K562 (cell line): Measurements from ENCODE around the gene PTPRB. TPM values are rescaled to one million over a fixed set of nuclear protein-coding genes. Genes with fewer than 3 reads are reported as not detected.

ENCODE experiments used
- ATAC-seq: fragments of 200-7000 bp; cut with Tn5 transposase; 3 replicates; pipeline ENCODE4 v1.9.1; 2020; ENCODE audit warnings: moderate library complexity
- BruUV-seq: library from RNA; stranded (reverse); fragments of 400-500 nt; replicated peaks from 2 replicates; lab custom pipeline; 2021; lab: Mats Ljungman, UMichigan
- CTCF ChIA-PET: fragments of 300-600 bp; formaldehyde crosslinking; extraction: SDS; loops from one replicate; lab custom pipeline; 2021; ENCODE audit warnings: low intra/inter-chr PET ratio; lab: Yijun Ruan, JAX
- POLR2A ChIA-PET: fragments of 300-600, 350-650 bp; sonication (Branson Sonifier 250); formaldehyde crosslinking; extraction: SDS; loops from one replicate; lab custom pipeline; 2021; ENCODE audit warnings: antibody characterized with exemption, inconsistent platforms; lab: Yijun Ruan, JAX
- DNase-seq, 4 experiments: peaks; one replicate each; pipeline versions ENCODE4 v3.0.0 to v3.0.0-alpha.2; 2011 to 2018; ENCODE audit warnings: low spot score in 3 of 4, mixed read lengths in 3 of 4; ENCODE audit errors: extremely low read depth in 1 of 4
- FAIRE-seq: peaks from 2 replicates; lab custom pipeline; 2011; peaks lifted over from hg19 to GRCh38; lab: Jason Lieb, UNC
- H2AFZ ChIP-seq: 2 replicates; pipeline ENCODE4 v1.6.0; 2011; ENCODE audit warnings: low read depth, low read length, control low read depth, inconsistent platforms
- H3K27ac ChIP-seq: fragments of 200-600 bp; 3 replicates; pipeline ENCODE4 v1.8.0; 2011; ENCODE audit warnings: low read depth, mild to moderate bottlenecking, control low read depth, inconsistent platforms, low read length, moderate library complexity, mixed read lengths; ENCODE audit errors: extremely low read depth
- H3K27me3 ChIP-seq, 2 experiments: fragments of 300-600 bp in 1 of 2; 2 replicates in 1 of 2; 3 replicates in 1 of 2; pipeline versions ENCODE4 v1.6.0 to v1.8.0; 2011; ENCODE audit warnings: inconsistent platforms in 2 of 2, low read length in 2 of 2, mild to moderate bottlenecking in 1 of 2, mixed read lengths in 1 of 2, moderate library complexity in 1 of 2; ENCODE audit not compliant: control insufficient read depth in 2 of 2, insufficient read depth in 2 of 2
- H3K36me3 ChIP-seq: fragments of 300-600 bp; 3 replicates; pipeline ENCODE4 v1.8.0; 2011; ENCODE audit warnings: mild to moderate bottlenecking, low read length, inconsistent platforms; ENCODE audit not compliant: control insufficient read depth, insufficient read depth
- H3K4me1 ChIP-seq, 2 experiments: fragments of 200-600 bp in 1 of 2; replicated peaks in 1 of 2; 2 replicates in 1 of 2; 3 replicates in 1 of 2; pipeline versions ENCODE4 v1.5.1 to v1.8.0; 2011; ENCODE audit warnings: inconsistent platforms in 2 of 2, low read length in 2 of 2, mild to moderate bottlenecking in 1 of 2, mixed read lengths in 1 of 2, moderate library complexity in 1 of 2; ENCODE audit not compliant: control insufficient read depth in 2 of 2, insufficient read depth in 2 of 2
- H3K4me2 ChIP-seq: 2 replicates; pipeline ENCODE4 v1.6.1; 2011; ENCODE audit warnings: low read length, control low read depth, inconsistent platforms, mixed read lengths; ENCODE audit not compliant: insufficient read depth
- H3K4me3 ChIP-seq: fragments of 200-600 bp; sonication (generic), shearing (Covaris generic); 2 replicates; pipeline ENCODE4 v1.5.1; 2016; ENCODE audit warnings: control low read depth, inconsistent platforms
- H3K79me2 ChIP-seq: fragments of 200-600 bp; 3 replicates; pipeline ENCODE4 v1.8.0; 2011; ENCODE audit warnings: low read length, inconsistent platforms; ENCODE audit not compliant: control insufficient read depth, insufficient read depth
- H3K9ac ChIP-seq, 2 experiments: 2 replicates each; pipeline versions ENCODE4 v1.6.0 to v1.6.1; 2011; ENCODE audit warnings: low read depth in 2 of 2, low read length in 2 of 2, control low read depth in 1 of 2, inconsistent platforms in 1 of 2, mild to moderate bottlenecking in 1 of 2, mixed read lengths in 1 of 2; ENCODE audit not compliant: insufficient read depth in 1 of 2
- H3K9me1 ChIP-seq: one replicate; pipeline ENCODE4 v1.6.0; 2011; ENCODE audit warnings: inconsistent platforms, mild to moderate bottlenecking, low read length, moderate library complexity; ENCODE audit not compliant: control insufficient read depth, insufficient read depth
- H3K9me3 ChIP-seq: replicated peaks from 2 replicates; pipeline ENCODE4 v1.5.1; 2011; ENCODE audit warnings: low read depth, low read length, inconsistent platforms; ENCODE audit not compliant: control insufficient read depth, insufficient read depth
- H4K20me1 ChIP-seq: replicated peaks from 2 replicates; pipeline ENCODE4 v1.6.1; 2011; ENCODE audit warnings: low read length, inconsistent platforms, mixed read lengths; ENCODE audit not compliant: control insufficient read depth, insufficient read depth
- CUX1 ChIP-seq: fragments of 200-800 bp; sonication (Bioruptor generic); IDR thresholded peaks from 2 replicates; pipeline ENCODE4 v1.6.1; 2016; ENCODE audit warnings: missing genetic modification characterization, missing compliant biosample characterization
- FOXK1 ChIP-seq: sonication (generic); formaldehyde crosslinking; IDR thresholded peaks from 2 replicates; pipeline ENCODE4 v1.8.0; 2022; ENCODE audit warnings: missing genetic modification reagents, mild to moderate bottlenecking, borderline replicate concordance
- KDM2B ChIP-seq: fragments of 250-450 bp; sonication (Bioruptor Pico); IDR thresholded peaks from 2 replicates; pipeline ENCODE4 v1.8.0; 2021; ENCODE audit warnings: mild to moderate bottlenecking, moderate library complexity
- PPARD ChIP-seq: fragments of 250-450 bp; sonication (Bioruptor Pico); IDR thresholded peaks from 2 replicates; pipeline ENCODE4 v1.8.0; 2022; ENCODE audit warnings: inconsistent platforms, mild to moderate bottlenecking, moderate library complexity
- RAD21 ChIP-seq, 2 experiments: fragments of 250-450 bp in 1 of 2; fragments of 450-650 bp in 1 of 2; sonication (Bioruptor Pico) in 1 of 2; formaldehyde crosslinking in 1 of 2; IDR thresholded peaks in 1 of 2; conservative IDR thresholded peaks in 1 of 2; 2 replicates each; pipeline versions ENCODE4 v1.4.0 to v1.8.0; 2020 to 2022; ENCODE audit warnings: mild to moderate bottlenecking in 2 of 2, moderate library complexity in 1 of 2
- SIX5 ChIP-seq, 2 experiments: IDR thresholded peaks; 2 replicates each; pipeline ENCODE4 v1.6.1; 2011; ENCODE audit warnings: low read length in 2 of 2, borderline replicate concordance in 1 of 2, low read depth in 1 of 2, mild to moderate bottlenecking in 1 of 2, moderate library complexity in 1 of 2; ENCODE audit not compliant: insufficient read depth in 1 of 2
- ZBTB9 ChIP-seq: fragments of 450-650 bp; formaldehyde crosslinking; IDR thresholded peaks from 2 replicates; pipeline ENCODE4 v1.4.0; 2020; ENCODE audit warnings: mild to moderate bottlenecking, moderate library complexity
- WGBS: fragments of 100-300 bp; shearing (Covaris generic); methylation state at CpG from one replicate; pipeline ENCODE4 v1.1.6; 2016; ENCODE audit warnings: low coverage, mixed read lengths; ENCODE audit not compliant: insufficient coverage; ENCODE audit errors: missing lambda C conversion rate; 5-methylcytosine and 5-hydroxymethylcytosine counted together
- in situ Hi-C: fragments of 300-500 bp; cut with MboI; formaldehyde crosslinking; loops from 4 replicates; pipeline ENCODE4 v1.15.0; 2018; ENCODE audit warnings: inconsistent platforms, mixed read lengths
- intact Hi-C: fragments of 100-400 bp; cut with micrococcal nuclease; formaldehyde crosslinking; loops from 2 replicates; pipeline ENCODE4 v1.14.2; 2022
- polyA plus RNA-seq, 8 experiments: library from polyadenylated mRNA; depleted of rRNA in 4 of 8; stranded (reverse) in 5 of 8; unstranded in 3 of 8; fragments of >200 nt; fragmentation: Nextera tagmentation in 2 of 8; fragmentation: Illumina TruSeq in 1 of 8; extraction: Ambion mirVana in 2 of 8; extraction: Trizol in 1 of 8; gene quantifications; 2 replicates each; pipeline versions ENCODE4 v1.2.1 to v1.2.3, GENCODE V29; 2011 to 2014; ENCODE audit warnings: inconsistent platforms in 1 of 8, missing spikeins in 1 of 8
- total RNA-seq, 7 experiments: library from RNA; depleted of rRNA in 6 of 7; stranded (reverse); fragments of >200 nt in 6 of 7; fragmentation: Illumina TruSeq in 2 of 7; extraction: Trizol in 2 of 7; gene quantifications; 2 replicates each; pipeline versions ENCODE4 v1.2.1 to v1.2.3, GENCODE V29; 2011 to 2021; ENCODE audit warnings: low replicate concordance in 1 of 7
- TF ChIP-seq, protein P1 (sequence below): fragments of 250-450 bp; sonication (Bioruptor Pico); IDR thresholded peaks from 2 replicates; pipeline ENCODE4 v1.8.0; 2022; ENCODE audit warnings: inconsistent platforms

Gene PTPRB
- total and polyA plus RNA-seq, 9 of the 15 experiments (the other 6 are each of a cell fraction or from before 2014, with no cell fraction given) = 0.46 to 5.9 (median 3.1) TPM

- TF ChIP-seq, protein P1, sequence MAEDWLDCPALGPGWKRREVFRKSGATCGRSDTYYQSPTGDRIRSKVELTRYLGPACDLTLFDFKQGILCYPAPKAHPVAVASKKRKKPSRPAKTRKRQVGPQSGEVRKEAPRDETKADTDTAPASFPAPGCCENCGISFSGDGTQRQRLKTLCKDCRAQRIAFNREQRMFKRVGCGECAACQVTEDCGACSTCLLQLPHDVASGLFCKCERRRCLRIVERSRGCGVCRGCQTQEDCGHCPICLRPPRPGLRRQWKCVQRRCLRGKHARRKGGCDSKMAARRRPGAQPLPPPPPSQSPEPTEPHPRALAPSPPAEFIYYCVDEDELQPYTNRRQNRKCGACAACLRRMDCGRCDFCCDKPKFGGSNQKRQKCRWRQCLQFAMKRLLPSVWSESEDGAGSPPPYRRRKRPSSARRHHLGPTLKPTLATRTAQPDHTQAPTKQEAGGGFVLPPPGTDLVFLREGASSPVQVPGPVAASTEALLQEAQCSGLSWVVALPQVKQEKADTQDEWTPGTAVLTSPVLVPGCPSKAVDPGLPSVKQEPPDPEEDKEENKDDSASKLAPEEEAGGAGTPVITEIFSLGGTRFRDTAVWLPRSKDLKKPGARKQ (CRISPR knock-in tag) = no peak
- no peak for TF ChIP-seq FOXK1 (CRISPR knock-in tag)
- TF ChIP-seq RAD21 (CRISPR knock-in tag; conservative IDR thresholded peaks at IDR 0.05 in 1 of 2, IDR thresholded peaks at IDR 0.05 in 1 of 2) = peak; percentile 89 to 94
- TF ChIP-seq PPARD (CRISPR knock-in tag) = no peak
- TF ChIP-seq KDM2B (CRISPR knock-in tag) = no peak
These were observed 60.6 kb downstream of the PTPRB start (continued) for GRCh38 chr12:70576341-70577282.

DNA sequence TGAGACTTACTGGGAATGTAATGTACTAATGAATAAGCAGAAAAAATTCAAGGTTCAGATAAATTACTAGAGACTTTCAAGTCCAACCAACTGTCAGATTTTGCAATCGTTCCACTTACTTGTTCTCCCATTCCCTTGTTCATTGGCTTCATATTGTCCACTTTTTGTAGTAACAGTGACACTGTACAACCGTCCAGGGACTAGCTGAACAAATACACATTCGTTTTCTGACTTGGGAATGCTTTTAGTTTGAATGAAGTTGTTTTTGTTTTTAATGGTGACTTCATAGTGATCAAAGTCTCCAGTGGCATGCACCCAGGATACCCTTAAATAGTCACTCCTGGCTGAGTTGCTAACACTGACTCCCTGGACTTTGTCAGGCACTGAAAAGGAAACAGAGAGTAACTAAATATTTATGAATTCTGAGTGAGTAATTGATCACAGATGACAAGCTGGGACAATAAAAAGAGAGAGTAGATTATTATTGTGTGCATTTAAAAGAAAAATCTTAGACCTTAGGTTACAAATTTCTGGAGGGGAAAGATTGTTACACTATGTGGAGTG is 65.4 kb downstream of the PTPRB start:
- WGBS = 8% methylated on average over 3 of the region's 3 CpGs
- no peak overlapping the region for H3K4me3 ChIP-seq
- no peaks in the 10 kb centered on the region for H3K79me2 ChIP-seq
- H3K9ac ChIP-seq = no peak overlapping the region
- no TSS peak for BruUV-seq
- no peaks in the 10 kb centered on the region for H3K9me1 ChIP-seq
- ATAC-seq = no peak
- intact Hi-C loops (loop anchor here (10.0 kb wide), 4 partner anchors 357 to 787 kb away; no protein-coding TSS in a partner anchor), in situ Hi-C loops (loop anchor here (5.0 kb wide), 1 partner anchor 674 kb away; no protein-coding TSS in a partner anchor)
- ChIA-PET POLR2A (no interaction called here), CTCF (no interaction called here)
- peaks cover 10% of the 10 kb centered on the region; the same call in 1 of the 3 replicates for H3K36me3 ChIP-seq
- no peaks in the 10 kb centered on the region for H4K20me1 ChIP-seq
- no peak for DNase-seq
- no peak for FAIRE-seq
- H3K27me3 ChIP-seq = no peaks in the 10 kb centered on the region
- no peak overlapping the region for H3K4me2 ChIP-seq
- no peak overlapping the region for H3K27ac ChIP-seq
- no peaks in the 10 kb centered on the region for H3K4me1 ChIP-seq
- H2AFZ ChIP-seq = no peak overlapping the region
- no peaks in the 10 kb centered on the region for H3K9me3 ChIP-seq
- TF ChIP-seq SIX5 (IDR thresholded peaks at IDR 0.05; ENCODE audit: borderline replicate concordance in 1 of 2, insufficient read depth in 1 of 2, low read depth in 1 of 2, low read length in 2 of 2) (no peak), ZBTB9 (CRISPR knock-in tag) (no peak), CUX1 (CRISPR knock-in tag) (no peak)
